Measurements from ENCODE around the gene MOCS1. TPM values are rescaled to one million over a fixed set of nuclear protein-coding genes. Genes with fewer than 3 reads are reported as not detected.

MOCS1 gene
- total RNA-seq, 4 donors from 2014 or later, result 10.2 to 58.9 (median 20.3) TPM

DNA sequence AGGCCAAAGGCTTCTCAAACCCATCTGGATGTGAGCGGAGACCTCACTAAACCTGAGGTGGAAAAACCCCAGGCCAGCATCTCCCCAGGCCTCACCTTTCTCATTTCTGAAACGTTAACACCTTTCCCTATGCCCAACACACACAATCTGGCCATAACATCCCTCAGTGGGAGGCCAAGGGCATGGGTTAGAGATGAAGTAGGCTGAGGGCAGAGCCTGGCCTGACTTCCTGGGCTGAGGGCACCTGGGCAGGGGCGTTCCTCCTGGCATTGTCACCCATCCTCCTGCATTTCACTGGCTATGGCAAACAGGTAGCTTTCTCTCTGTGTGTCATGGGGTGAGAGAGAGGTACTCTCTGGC is 8.4 kb downstream of the MOCS1 start:
- H3K9me3 ChIP-seq, result no peaks in the 10 kb centered on the region
- H3K27me3 ChIP-seq, result no peaks in the 10 kb centered on the region
- H3K4me1 ChIP-seq, result no peaks in the 10 kb centered on the region
- intact Hi-C loops (cut with DNase I; ENCODE audit: low total_unique reads), result no loop called here
- H3K4me3 ChIP-seq, result no peak overlapping the region
- H3K27ac ChIP-seq, result no peak overlapping the region
- TF ChIP-seq POLR2A (IDR thresholded peaks at IDR 0.05) (no peak), CTCF (IDR thresholded peaks at IDR 0.05) (no peak)
- no peaks in the 10 kb centered on the region for H3K36me3 ChIP-seq
- DNase-seq, result no peak

DNA sequence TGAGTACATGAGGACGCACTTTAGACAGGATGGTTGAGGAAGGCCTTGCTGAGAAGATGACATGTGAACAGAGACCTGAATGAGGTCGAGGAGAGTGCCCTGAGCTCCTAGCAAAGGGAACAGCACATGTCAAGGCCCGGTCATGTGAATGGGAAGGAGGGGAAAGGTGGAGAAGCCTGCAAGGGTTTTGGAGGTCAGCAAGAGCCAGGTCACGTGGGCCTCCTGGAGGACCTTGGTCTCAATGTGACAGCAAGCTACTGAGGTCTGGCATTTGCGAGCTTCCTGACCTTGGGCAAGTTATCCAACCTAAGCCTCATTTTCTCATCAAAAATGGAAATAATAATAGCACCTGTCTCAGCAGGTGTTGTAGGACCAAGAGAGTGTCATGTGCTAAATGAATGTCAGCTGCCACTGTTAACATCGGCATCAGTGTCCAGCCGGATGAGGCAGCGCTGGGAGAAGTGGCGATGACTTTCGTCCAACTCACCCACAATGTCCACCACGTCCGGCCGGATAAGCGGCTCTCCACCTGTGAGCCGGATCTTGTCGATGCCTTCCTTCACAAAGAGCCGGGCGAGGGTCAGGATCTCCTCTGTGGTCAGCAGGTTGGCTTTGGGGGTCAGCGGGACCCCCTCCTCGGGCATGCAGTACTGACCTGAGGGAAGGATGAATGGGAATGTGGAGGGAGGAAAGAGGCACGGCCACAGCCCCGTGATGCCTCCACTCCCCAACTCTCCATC is 8.9 kb downstream of the MOCS1 start:
- DNase-seq, result no peak
- intact Hi-C loops (cut with DNase I; ENCODE audit: low total_unique reads), result no loop called here
- Histone ChIP-seq H3K4me1 (no peaks in the 10 kb centered on the region), H3K27me3 (no peaks in the 10 kb centered on the region), H3K4me3 (no peak overlapping the region), H3K9me3 (no peaks in the 10 kb centered on the region), H3K27ac (no peak overlapping the region), H3K36me3 (no peaks in the 10 kb centered on the region)
- no peak for TF ChIP-seq CTCF (IDR thresholded peaks at IDR 0.05)
- no peak for TF ChIP-seq POLR2A (IDR thresholded peaks at IDR 0.05)

DNA sequence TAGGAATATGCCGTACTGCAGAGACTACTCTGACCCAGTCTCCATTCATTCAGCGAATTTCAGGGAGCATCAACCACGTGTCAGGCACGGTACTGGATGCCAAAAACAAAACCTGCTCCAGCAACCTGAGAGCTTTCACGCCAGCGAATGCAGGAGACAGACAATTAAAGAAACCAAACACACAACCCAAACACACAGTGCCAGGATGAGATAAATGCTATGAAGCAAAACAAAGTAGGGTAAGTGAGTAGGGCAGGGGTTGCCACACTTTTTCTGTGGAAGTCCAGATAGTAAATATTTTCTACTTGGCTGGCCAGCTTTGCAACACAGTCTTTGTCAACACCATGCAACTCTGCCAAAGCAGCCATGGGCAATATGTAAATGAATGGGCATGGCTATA is 10.0 kb downstream of the MOCS1 start:
- Histone ChIP-seq H3K36me3 (no peaks in the 10 kb centered on the region), H3K27me3 (no peaks in the 10 kb centered on the region), H3K4me3 (no peak overlapping the region), H3K9me3 (no peaks in the 10 kb centered on the region), H3K27ac (no peak overlapping the region), H3K4me1 (no peaks in the 10 kb centered on the region)
- intact Hi-C loops (cut with DNase I; ENCODE audit: low total_unique reads), result no loop called here
- no peak for DNase-seq
- no peak for TF ChIP-seq CTCF (IDR thresholded peaks at IDR 0.05)

DNA sequence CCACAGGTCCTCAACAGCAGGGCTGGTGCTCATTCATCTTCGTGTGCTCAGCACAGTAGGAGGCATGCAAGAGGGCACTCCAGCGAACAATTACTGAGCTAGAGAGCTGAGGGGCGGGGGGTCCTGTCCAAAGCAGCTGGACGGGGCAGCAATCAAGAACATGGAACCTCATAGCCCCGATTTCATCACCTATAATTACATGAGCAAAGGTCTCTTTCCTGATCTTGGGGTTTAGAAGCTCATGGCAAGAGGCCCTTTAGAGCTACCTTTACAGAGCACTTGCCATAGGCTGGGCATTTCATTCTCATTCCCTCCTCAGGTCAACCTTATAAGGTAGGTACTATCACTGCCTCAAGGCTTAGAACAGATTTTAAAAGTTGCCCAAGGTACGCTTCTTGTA is 10.4 kb downstream of the MOCS1 start:
- Histone ChIP-seq H3K27ac (no peak overlapping the region), H3K27me3 (no peaks in the 10 kb centered on the region), H3K4me1 (no peaks in the 10 kb centered on the region), H3K36me3 (no peaks in the 10 kb centered on the region), H3K4me3 (no peak overlapping the region), H3K9me3 (no peaks in the 10 kb centered on the region)
- intact Hi-C loops (cut with DNase I; ENCODE audit: low total_unique reads), result no loop called here
- TF ChIP-seq POLR2A (IDR thresholded peaks at IDR 0.05), result no peak
- no peak for TF ChIP-seq CTCF (IDR thresholded peaks at IDR 0.05)
- no peak for DNase-seq

DNA sequence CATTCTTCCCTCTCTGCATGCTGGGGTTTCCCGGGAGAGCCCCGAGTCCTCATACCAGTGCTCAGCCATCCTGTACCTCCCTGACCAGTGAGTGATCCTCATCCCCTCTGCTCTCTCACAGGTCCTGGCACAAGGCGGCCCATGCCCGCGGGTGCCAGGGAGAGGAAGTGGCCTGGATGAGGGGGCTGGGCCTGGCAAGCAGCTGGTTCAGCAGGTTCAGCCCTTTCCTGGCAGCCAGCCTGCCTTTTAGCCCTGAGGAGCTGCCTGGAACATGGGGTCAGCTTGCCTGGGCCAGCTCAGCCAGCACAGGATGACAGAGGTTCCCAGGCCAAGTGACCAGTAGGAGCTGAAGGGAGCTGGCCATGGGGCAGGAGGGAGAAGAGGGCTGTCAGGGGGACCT is 10.9 kb downstream of the MOCS1 start:
- no peaks in the 10 kb centered on the region for H3K36me3 ChIP-seq

More for the DNA sequence above, 10.9 kb downstream of the MOCS1 start:
- no peak for DNase-seq
- intact Hi-C loops (cut with DNase I; ENCODE audit: low total_unique reads), result no loop called here
- TF ChIP-seq POLR2A (IDR thresholded peaks at IDR 0.05) (no peak), CTCF (IDR thresholded peaks at IDR 0.05) (no peak)
- no peaks in the 10 kb centered on the region for H3K27me3 ChIP-seq
- H3K4me3 ChIP-seq, result no peak overlapping the region
- H3K9me3 ChIP-seq, result no peaks in the 10 kb centered on the region
- H3K27ac ChIP-seq, result no peak overlapping the region
- H3K4me1 ChIP-seq, result no peaks in the 10 kb centered on the region
